ENCODE measurements around the gene PHF19. TPM values are rescaled to one million over a fixed set of nuclear protein-coding genes. Genes with fewer than 3 reads are reported as not detected.

PHF19 gene
- polyA plus RNA-seq, 3 donors = 4.1 to 37.8 (median 10.6) TPM

Other genes starting within 250 kb of the PHF19 start
- 1 to 10 TPM; 3.9 to 8.0 (median 7.0) TPM for gene MEGF9, start 162.7 kb downstream of the PHF19 start, polyA plus RNA-seq
- gene FBXW2, start 83.8 kb downstream of the PHF19 start, polyA plus RNA-seq = 10 to 100 TPM in 2 of 3 donors, 1 to 10 TPM in 1; 9.2 to 31.6 (median 23.2) TPM
- gene PSMD5, start 34.3 kb downstream of the PHF19 start, polyA plus RNA-seq = 10 to 100 TPM; 14.8 to 25.9 (median 15.8) TPM
- 1 to 10 TPM; 2.4 to 5.3 (median 4.0) TPM for gene TRAF1, start 49.6 kb upstream of the PHF19 start, polyA plus RNA-seq
- gene C5, start 173.1 kb upstream of the PHF19 start, polyA plus RNA-seq = 10 to 100 TPM in 1 of 3 donors, 1 to 10 TPM in 2; 2.7 to 14.1 (median 3.0) TPM
- gene CNTRL, start 197.8 kb upstream of the PHF19 start, polyA plus RNA-seq = 10 to 100 TPM in 1 of 3 donors, 1 to 10 TPM in 2; 3.9 to 11.1 (median 6.7) TPM

All from adipose tissue (tissue), 3 donors.